Skeletal muscle satellite cell (primary cell): ENCODE data around the gene SYNE4. TPM values are rescaled to one million over a fixed set of nuclear protein-coding genes. Genes with fewer than 3 reads are reported as not detected.
A peak's percentile ranks its signal among the peaks of the same experiment; 100 is the strongest.

Source experiments
- H3K27me3 ChIP-seq: 2 replicates; pipeline ENCODE4 v1.7.0; 2013; ENCODE audit warnings: low read length; ENCODE audit not compliant: control insufficient read depth, insufficient read depth
- H3K36me3 ChIP-seq: 2 replicates; pipeline ENCODE4 v1.7.0; 2013; ENCODE audit warnings: mild to moderate bottlenecking, control low read depth, low read length; ENCODE audit not compliant: insufficient read depth
- H3K4me1 ChIP-seq: 2 replicates; pipeline ENCODE4 v1.7.0; 2013; ENCODE audit warnings: low read length; ENCODE audit not compliant: control insufficient read depth, insufficient read depth
- H3K4me2 ChIP-seq: 2 replicates; pipeline ENCODE4 v1.7.0; 2013; ENCODE audit warnings: mild to moderate bottlenecking, low read length
- H3K4me3 ChIP-seq: 2 replicates; pipeline ENCODE4 v1.7.0; 2013; ENCODE audit warnings: low read length
- H3K9ac ChIP-seq: 2 replicates; pipeline ENCODE4 v1.7.0; 2013; ENCODE audit warnings: mild to moderate bottlenecking, low read depth, low read length, moderate library complexity
- H3K9me3 ChIP-seq: replicated peaks from 2 replicates; pipeline ENCODE4 v1.7.0; 2013; ENCODE audit warnings: mild to moderate bottlenecking, control low read depth, low read length
- total RNA-seq: library from RNA; depleted of rRNA; stranded (reverse); fragments of >200 nt; gene quantifications from 2 replicates; pipeline ENCODE4 v1.2.3, GENCODE V29; 2012; rRNA removed

The SYNE4 gene
- total RNA-seq = not detected in 2 replicates

- H3K9me3 ChIP-seq = no peaks in the 10 kb centered on the region
- peaks cover 11% of the 10 kb centered on the region for H3K4me1 ChIP-seq
- H3K27me3 ChIP-seq = no peaks in the 10 kb centered on the region
- H3K36me3 ChIP-seq = no peaks in the 10 kb centered on the region
- H3K4me2 ChIP-seq = peak within 1 kb of the TSS; percentile 80
- H3K4me3 ChIP-seq = peak within 1 kb of the TSS; percentile 63
- H3K9ac ChIP-seq = peak within 1 kb of the TSS; percentile 74
Measured at GRCh38 chr19:36008336-36008978, at the start of gene SYNE4. SYNE4 (minus strand) TSS chr19:36008813; CDS start chr19:36008681, 132 bp downstream.

GRCh38 chr19:36054733-36055686 is 46.4 kb upstream of the SYNE4 start, which contains the start of gene WDR62:
WDR62 (plus strand) TSS chr19:36054897; CDS start chr19:36054972, 75 bp downstream.
- no peaks in the 10 kb centered on the region for H3K27me3 ChIP-seq
- no peaks in the 10 kb centered on the region for H3K9me3 ChIP-seq
- H3K4me1 ChIP-seq = peaks cover 11% of the 10 kb centered on the region
- H3K4me3 ChIP-seq = peak within 1 kb of the TSS; percentile 78
- H3K9ac ChIP-seq = peak within 1 kb of the TSS; percentile 82
- peaks cover 10% of the 10 kb centered on the region for H3K36me3 ChIP-seq
- H3K4me2 ChIP-seq = peak within 1 kb of the TSS; percentile 84

GRCh38 chr19:36054119-36054732 is 45.6 kb upstream of the SYNE4 start, which contains the start of gene THAP8:
THAP8 (minus strand) TSS chr19:36054285; CDS start chr19:36054217, 68 bp downstream.
- peaks cover 6% of the 10 kb centered on the region for H3K36me3 ChIP-seq
- peak within 1 kb of the TSS; percentile 84 for H3K4me2 ChIP-seq
- peak within 1 kb of the TSS; percentile 82 for H3K9ac ChIP-seq
- peaks cover 11% of the 10 kb centered on the region for H3K4me1 ChIP-seq
- H3K9me3 ChIP-seq = no peaks in the 10 kb centered on the region
- H3K4me3 ChIP-seq = peak within 1 kb of the TSS; percentile 78
- H3K27me3 ChIP-seq = no peaks in the 10 kb centered on the region

DNA sequence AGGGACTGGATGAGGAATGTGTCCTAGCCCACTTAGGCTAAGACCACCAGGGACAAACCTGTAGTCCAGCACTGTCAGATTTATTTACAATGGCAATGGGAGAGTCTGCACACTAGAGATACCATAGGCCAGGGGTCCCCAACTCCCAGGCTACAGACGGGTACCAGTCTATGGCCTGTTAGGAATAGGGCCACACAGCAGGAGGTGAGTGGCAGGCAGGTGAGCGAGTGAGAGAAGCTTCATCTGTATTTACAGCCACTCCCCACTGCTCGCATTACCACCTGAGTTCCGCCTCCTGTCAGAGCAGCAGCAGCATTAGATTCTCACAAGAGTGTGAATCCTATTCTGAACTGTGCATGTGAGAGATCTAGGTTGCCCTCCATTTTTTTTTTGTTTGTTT is 43.0 kb upstream of the SYNE4 start:
- no peak overlapping the region for H3K4me3 ChIP-seq
- H3K4me2 ChIP-seq = no peak overlapping the region
- H3K36me3 ChIP-seq = no peaks in the 10 kb centered on the region
- H3K9ac ChIP-seq = no peak overlapping the region
- peaks cover 13% of the 10 kb centered on the region for H3K4me1 ChIP-seq
- H3K9me3 ChIP-seq = no peaks in the 10 kb centered on the region
- no peaks in the 10 kb centered on the region for H3K27me3 ChIP-seq

- H3K36me3 ChIP-seq = no peaks in the 10 kb centered on the region
- H3K9me3 ChIP-seq = no peaks in the 10 kb centered on the region
- no peaks in the 10 kb centered on the region for H3K27me3 ChIP-seq
- no peak overlapping the region for H3K4me3 ChIP-seq
- H3K4me2 ChIP-seq = no peak overlapping the region
- peaks cover 17% of the 10 kb centered on the region for H3K4me1 ChIP-seq
- no peak overlapping the region for H3K9ac ChIP-seq
Measured at GRCh38 chr19:36051236-36051635, 42.6 kb upstream of the SYNE4 start.

DNA sequence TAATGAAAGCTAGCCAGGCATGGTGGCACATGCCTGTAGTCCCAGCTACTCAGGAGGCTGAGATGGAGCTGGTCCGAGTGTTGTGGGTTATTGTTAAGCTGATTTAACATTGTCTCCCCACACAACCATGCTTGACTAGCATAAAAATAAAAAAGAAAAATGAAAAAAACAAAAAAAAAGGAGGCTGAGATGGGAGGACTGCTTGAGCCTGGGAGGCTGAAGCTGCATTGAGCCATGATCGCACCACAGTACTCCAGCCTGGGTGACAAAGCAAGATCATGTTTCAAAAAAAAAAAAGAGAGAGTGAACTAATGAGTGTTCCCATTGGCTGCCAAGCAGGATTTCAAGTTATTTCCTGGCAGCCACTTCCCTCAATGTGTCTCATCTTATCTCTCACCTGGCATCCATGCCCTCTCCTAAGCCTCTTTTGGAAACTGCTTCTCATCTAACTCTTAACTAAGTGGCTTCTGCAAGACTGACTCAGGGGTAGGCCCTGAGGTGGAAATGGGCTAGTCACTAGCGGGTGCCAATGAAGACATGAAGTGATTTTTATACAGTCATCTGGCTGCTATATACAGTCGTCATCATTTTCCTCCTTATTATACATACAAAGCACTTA is 40.6 kb upstream of the SYNE4 start:
- Histone ChIP-seq H3K36me3 (no peaks in the 10 kb centered on the region), H3K9ac (no peak overlapping the region), H3K27me3 (no peaks in the 10 kb centered on the region), H3K9me3 (no peaks in the 10 kb centered on the region), H3K4me1 (peaks cover 12% of the 10 kb centered on the region), H3K4me3 (no peak overlapping the region), H3K4me2 (no peak overlapping the region)

- Histone ChIP-seq H3K4me3 (no peak overlapping the region), H3K27me3 (no peaks in the 10 kb centered on the region), H3K4me1 (peaks cover 9% of the 10 kb centered on the region), H3K9ac (no peak overlapping the region), H3K36me3 (no peaks in the 10 kb centered on the region), H3K4me2 (no peak overlapping the region), H3K9me3 (no peaks in the 10 kb centered on the region)
Measured at GRCh38 chr19:36047835-36048234, 39.2 kb upstream of the SYNE4 start.

DNA sequence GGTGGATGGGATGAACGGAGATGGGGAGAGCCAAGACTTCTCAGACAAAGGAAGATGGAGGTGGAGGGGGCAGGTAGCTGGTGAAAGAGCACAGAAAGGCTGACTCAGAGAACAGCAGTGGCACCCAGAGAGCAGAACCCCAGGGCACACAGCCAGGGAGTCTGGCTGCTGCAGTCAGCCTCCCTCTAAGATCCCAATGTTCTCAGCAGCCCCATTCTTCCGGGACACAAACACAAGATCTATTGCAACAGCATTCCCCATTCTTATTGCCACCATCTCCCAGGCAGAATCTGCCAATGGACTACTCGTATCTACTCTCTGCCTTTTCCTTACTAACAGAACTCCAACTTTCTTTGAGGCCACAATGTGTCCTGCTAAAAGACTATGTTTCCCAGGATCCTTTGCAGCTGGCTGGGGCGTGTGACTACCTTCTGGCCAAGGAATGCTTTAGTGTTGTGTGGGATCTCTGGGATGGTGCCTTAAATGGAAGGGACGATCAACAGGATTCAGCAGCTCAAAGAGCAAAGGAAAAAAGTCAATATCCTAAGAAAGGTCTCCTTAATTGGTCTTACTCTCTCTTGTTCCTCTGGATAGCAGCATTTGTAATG is 37.9 kb upstream of the SYNE4 start:
- no peak overlapping the region for H3K4me2 ChIP-seq
- H3K4me1 ChIP-seq = peaks cover 16% of the 10 kb centered on the region
- no peak overlapping the region for H3K9ac ChIP-seq
- H3K4me3 ChIP-seq = no peak overlapping the region
- H3K9me3 ChIP-seq = no peaks in the 10 kb centered on the region
- H3K36me3 ChIP-seq = no peaks in the 10 kb centered on the region
- H3K27me3 ChIP-seq = no peaks in the 10 kb centered on the region

DNA sequence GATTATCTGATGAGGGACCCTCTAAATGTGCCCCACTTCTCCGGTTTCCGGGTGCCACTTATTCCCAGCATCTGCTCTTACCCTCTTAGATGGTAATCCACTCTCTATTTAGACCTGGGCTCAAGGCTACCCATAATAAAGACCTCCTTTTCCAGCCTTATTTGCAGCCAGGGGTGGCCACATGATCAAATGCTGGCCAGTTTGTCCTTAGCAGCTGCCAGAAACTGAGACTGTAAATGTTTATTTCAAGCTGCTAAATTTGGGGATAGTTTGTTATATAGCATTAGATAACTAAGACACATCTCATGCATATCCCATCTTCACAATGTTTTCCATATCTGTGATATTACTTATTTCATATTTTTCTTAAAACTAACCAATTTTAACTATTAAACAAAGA is 35.3 kb upstream of the SYNE4 start:
- H3K27me3 ChIP-seq = no peaks in the 10 kb centered on the region
- H3K4me1 ChIP-seq = peaks cover 22% of the 10 kb centered on the region
- no peak overlapping the region for H3K4me2 ChIP-seq
- H3K36me3 ChIP-seq = no peaks in the 10 kb centered on the region
- H3K9ac ChIP-seq = no peak overlapping the region
- no peak overlapping the region for H3K4me3 ChIP-seq
- H3K9me3 ChIP-seq = no peaks in the 10 kb centered on the region

- H3K9me3 ChIP-seq = no peaks in the 10 kb centered on the region
- peaks cover 22% of the 10 kb centered on the region for H3K4me1 ChIP-seq
- no peaks in the 10 kb centered on the region for H3K36me3 ChIP-seq
- peak overlapping the region; percentile 21 for H3K4me3 ChIP-seq
- peak overlapping the region; percentile 25 for H3K9ac ChIP-seq
- no peaks in the 10 kb centered on the region for H3K27me3 ChIP-seq
- H3K4me2 ChIP-seq = peak overlapping the region; percentile 56
Measured at GRCh38 chr19:36041831-36042230, 33.2 kb upstream of the SYNE4 start.
